D341Med (cell line): Measurements from ENCODE around the gene SCYGR1.

Experiments
- DNase-seq: peaks from one replicate; pipeline ENCODE4 v3.0.0; 2012; ENCODE audit warnings: low spot score

SCYGR1 gene

GRCh38 chr2:227370791-227371312 is 16.9 kb downstream of the SCYGR1 start:
- no peak for DNase-seq

- DNase-seq: no peak
Measured at GRCh38 chr2:227370092-227370491, 17.7 kb downstream of the SCYGR1 start.

- no peak for DNase-seq
Measured at GRCh38 chr2:227368574-227368973, 19.2 kb downstream of the SCYGR1 start.

- DNase-seq: no peak
Measured at GRCh38 chr2:227367427-227367795, 20.3 kb downstream of the SCYGR1 start.

GRCh38 chr2:227366769-227367426 is 20.9 kb downstream of the SCYGR1 start:
- no peak for DNase-seq

GRCh38 chr2:227365833-227366232 is 21.9 kb downstream of the SCYGR1 start:
- DNase-seq: no peak

GRCh38 chr2:227364585-227365263 is 23.0 kb downstream of the SCYGR1 start:
- DNase-seq: peak; percentile 43

- no peak for DNase-seq
Measured at GRCh38 chr2:227363756-227364155, 24.0 kb downstream of the SCYGR1 start.

GRCh38 chr2:227360351-227360750 is 27.4 kb downstream of the SCYGR1 start:
- DNase-seq: no peak

GRCh38 chr2:227351639-227352038 is 36.1 kb downstream of the SCYGR1 start:
- no peak for DNase-seq

- no peak for DNase-seq
Measured at GRCh38 chr2:227349989-227350612, 37.6 kb downstream of the SCYGR1 start.

- DNase-seq: no peak
Measured at GRCh38 chr2:227348324-227348723, 39.4 kb downstream of the SCYGR1 start.

- DNase-seq: peak; percentile 20
Measured at GRCh38 chr2:227347117-227347516, 40.6 kb downstream of the SCYGR1 start.

- no peak for DNase-seq
Measured at GRCh38 chr2:227344231-227344630, 43.5 kb downstream of the SCYGR1 start.

- DNase-seq: no peak
Measured at GRCh38 chr2:227341553-227341952, 46.2 kb downstream of the SCYGR1 start.

GRCh38 chr2:227340106-227340505 is 47.6 kb downstream of the SCYGR1 start:
- no peak for DNase-seq

- no peak for DNase-seq
Measured at GRCh38 chr2:227339098-227339599, 48.6 kb downstream of the SCYGR1 start.
